Spinal cord (tissue), 10 donors: ENCODE data around the gene ADNP. TPM values are rescaled to one million over a fixed set of nuclear protein-coding genes. Genes with fewer than 3 reads are reported as not detected.

Experiments
- DNase-seq, 6 donors: peaks; one replicate each; pipeline versions ENCODE4 v3.0.0 to v3.0.0-alpha.2; 2013 to 2015; ENCODE audit warnings: low spot score in 6 of 6, low read depth in 4 of 6
- H3K27ac ChIP-seq: one replicate; pipeline ENCODE4 v1.5.1; 2013; ENCODE audit warnings: low read depth, low read length, control low read depth
- H3K27me3 ChIP-seq: one replicate; pipeline ENCODE4 v1.6.1; 2013; ENCODE audit warnings: low read length; ENCODE audit not compliant: control insufficient read depth, insufficient read depth
- H3K36me3 ChIP-seq: one replicate; pipeline ENCODE4 v1.6.1; 2013; ENCODE audit warnings: low read length; ENCODE audit not compliant: control insufficient read depth, insufficient read depth
- H3K4me1 ChIP-seq: one replicate; pipeline ENCODE4 v1.6.1; 2013; ENCODE audit warnings: low read length; ENCODE audit not compliant: control insufficient read depth, insufficient read depth
- H3K4me3 ChIP-seq: one replicate; pipeline ENCODE4 v1.5.1; 2013; ENCODE audit warnings: low read depth, low read length, control low read depth
- H3K9me3 ChIP-seq: one replicate; pipeline ENCODE4 v1.6.1; 2013; ENCODE audit warnings: low read length; ENCODE audit not compliant: control insufficient read depth, insufficient read depth
- WGBS: methylation state at CpG from one replicate; pipeline ENCODE4 v1.1.5; 2013; ENCODE audit warnings: missing lambda C conversion rate; ENCODE audit not compliant: insufficient coverage; 5-methylcytosine and 5-hydroxymethylcytosine counted together
- polyA plus RNA-seq, 2 donors: library from polyadenylated mRNA; unstranded; fragments of 120-200 nt; gene quantifications; one replicate each; pipeline ENCODE4 v1.2.1, GENCODE V29; 2013; ENCODE audit not compliant: insufficient read length in 2 of 2
- total RNA-seq, 2 donors: library from RNA; depleted of rRNA in 1 of 2; stranded (reverse); fragments of 120-200 nt in 1 of 2; fragments of >200 nt in 1 of 2; gene quantifications; one replicate each; pipeline versions ENCODE4 v1.2.3 to v1.2.4, GENCODE V29; 2013 to 2014
- donor health status: healthy.

The ADNP gene
- total and polyA plus RNA-seq, 4 donors: 58.7 to 93.3 (median 76.6) TPM

GRCh38 chr20:50909413-50909812 lies 21.8 kb downstream of the ADNP start:
- WGBS: no CpG with 5 or more reads among the region's 3 CpGs
- peaks cover 9% of the 10 kb centered on the region for H3K36me3 ChIP-seq

GRCh38 chr20:50904067-50904570 lies 27.1 kb downstream of the ADNP start:
- Histone ChIP-seq H3K4me1 (peaks cover 3% of the 10 kb centered on the region), H3K36me3 (peaks cover 10% of the 10 kb centered on the region), H3K9me3 (no peaks in the 10 kb centered on the region), H3K27me3 (no peaks in the 10 kb centered on the region), H3K27ac (no peak overlapping the region), H3K4me3 (no peak overlapping the region)
- peak in 1 of 6 donors; percentile 20 for DNase-seq
- 64% methylated on average over 4 of the region's 6 CpGs for WGBS

More at GRCh38 chr20:50909413-50909812, 21.8 kb downstream of the ADNP start:
- Histone ChIP-seq H3K4me1 (peaks cover 3% of the 10 kb centered on the region), H3K9me3 (no peaks in the 10 kb centered on the region), H3K27ac (no peak overlapping the region), H3K4me3 (no peak overlapping the region), H3K27me3 (no peaks in the 10 kb centered on the region)
- DNase-seq: no peak

GRCh38 chr20:50903353-50904051 lies 27.7 kb downstream of the ADNP start:
- DNase-seq: no peak
- Histone ChIP-seq H3K27me3 (no peaks in the 10 kb centered on the region), H3K9me3 (no peaks in the 10 kb centered on the region), H3K36me3 (peaks cover 12% of the 10 kb centered on the region), H3K4me1 (peaks cover 3% of the 10 kb centered on the region), H3K4me3 (no peak overlapping the region), H3K27ac (no peak overlapping the region)
- 73% methylated on average over 4 of the region's 8 CpGs for WGBS

- Histone ChIP-seq H3K27ac (no peak overlapping the region), H3K9me3 (no peaks in the 10 kb centered on the region), H3K4me3 (no peak overlapping the region), H3K36me3 (peaks cover 17% of the 10 kb centered on the region), H3K4me1 (no peaks in the 10 kb centered on the region), H3K27me3 (no peaks in the 10 kb centered on the region)
- DNase-seq: no peak
- no CpG with 5 or more reads among the region's 1 CpG for WGBS
Measured at GRCh38 chr20:50901301-50901700, 29.9 kb downstream of the ADNP start.

- Histone ChIP-seq H3K4me1 (no peaks in the 10 kb centered on the region), H3K4me3 (no peak overlapping the region), H3K9me3 (no peaks in the 10 kb centered on the region), H3K27me3 (no peaks in the 10 kb centered on the region), H3K36me3 (peaks cover 18% of the 10 kb centered on the region), H3K27ac (no peak overlapping the region)
- no CpG with 5 or more reads among the region's 7 CpGs for WGBS
- DNase-seq: no peak
Measured at GRCh38 chr20:50900261-50900660, 31.0 kb downstream of the ADNP start.

GRCh38 chr20:50898475-50898874 lies 32.8 kb downstream of the ADNP start:
- H3K36me3 ChIP-seq: peaks cover 25% of the 10 kb centered on the region
- H3K4me3 ChIP-seq: no peak overlapping the region
- no peak overlapping the region for H3K27ac ChIP-seq
- H3K4me1 ChIP-seq: no peaks in the 10 kb centered on the region
- WGBS: no CpG with 5 or more reads among the region's 1 CpG
- H3K9me3 ChIP-seq: no peaks in the 10 kb centered on the region
- DNase-seq: no peak
- H3K27me3 ChIP-seq: no peaks in the 10 kb centered on the region

- Histone ChIP-seq H3K36me3 (peaks cover 36% of the 10 kb centered on the region), H3K4me3 (no peak overlapping the region), H3K9me3 (no peaks in the 10 kb centered on the region), H3K4me1 (no peaks in the 10 kb centered on the region), H3K27me3 (no peaks in the 10 kb centered on the region), H3K27ac (no peak overlapping the region)
- DNase-seq: no peak
- WGBS: 94% methylated on average over 3 of the region's 8 CpGs
Measured at GRCh38 chr20:50895111-50895830, 36.0 kb downstream of the ADNP start.

- Histone ChIP-seq H3K9me3 (no peaks in the 10 kb centered on the region), H3K4me1 (no peaks in the 10 kb centered on the region), H3K27ac (no peak overlapping the region), H3K4me3 (no peak overlapping the region), H3K36me3 (peaks cover 32% of the 10 kb centered on the region), H3K27me3 (no peaks in the 10 kb centered on the region)
- 98% methylated on average over 6 of the region's 7 CpGs for WGBS
- no peak for DNase-seq
Measured at GRCh38 chr20:50893620-50894019, 37.6 kb downstream of the ADNP start.

- H3K27me3 ChIP-seq: no peaks in the 10 kb centered on the region
- 96% methylated on average over 6 of the region's 8 CpGs for WGBS
Measured at GRCh38 chr20:50892394-50892793, 38.8 kb downstream of the ADNP start.

GRCh38 chr20:50891138-50891537 lies 40.1 kb downstream of the ADNP start:
- WGBS: 83% methylated on average over 5 of the region's 5 CpGs
- H3K27ac ChIP-seq: no peak overlapping the region
- H3K4me3 ChIP-seq: no peak overlapping the region
- peaks cover 29% of the 10 kb centered on the region for H3K36me3 ChIP-seq
- no peaks in the 10 kb centered on the region for H3K4me1 ChIP-seq
- no peak for DNase-seq
- no peaks in the 10 kb centered on the region for H3K27me3 ChIP-seq
- H3K9me3 ChIP-seq: no peaks in the 10 kb centered on the region

More at GRCh38 chr20:50892394-50892793, 38.8 kb downstream of the ADNP start:
- Histone ChIP-seq H3K36me3 (peaks cover 34% of the 10 kb centered on the region), H3K9me3 (no peaks in the 10 kb centered on the region), H3K4me3 (no peak overlapping the region), H3K4me1 (no peaks in the 10 kb centered on the region), H3K27ac (no peak overlapping the region)
- no peak for DNase-seq
